ENCODE results near the gene MYH11.
"Not testable (repeated sequence)": the region's sequence is repeated elsewhere in the genome, so short reads cannot be mapped to it uniquely, and the experiment has no call there.

MYH11 gene

DNA sequence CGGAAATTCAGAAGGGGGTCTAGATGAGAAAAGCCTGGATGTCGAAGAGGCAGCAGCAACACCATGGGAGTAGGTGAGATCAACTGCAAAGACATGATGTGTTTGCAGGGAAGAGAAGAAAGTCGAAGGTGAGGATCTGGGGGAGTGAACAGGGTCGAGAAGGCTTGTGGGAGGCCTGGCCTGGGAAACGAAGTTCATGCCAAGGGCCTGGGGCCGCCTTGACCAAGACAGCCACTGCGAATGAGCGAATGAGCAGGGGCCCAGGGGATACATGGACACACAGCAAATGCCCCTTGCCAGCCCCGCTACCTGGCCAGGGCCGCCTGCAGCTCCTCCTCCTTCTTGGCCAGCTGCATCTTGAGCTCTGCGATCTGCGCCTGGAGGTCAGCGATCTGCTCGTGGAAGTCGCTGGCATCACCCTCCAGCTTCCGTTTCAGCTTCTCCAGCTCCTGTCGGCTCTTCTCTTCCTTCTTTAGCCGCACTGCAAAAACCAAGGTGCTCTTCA, 119.6 kb downstream of the MYH11 start:
- no peaks in the 10 kb centered on the region for H3K9me3 ChIP-seq (ENCODE audit: low read depth, low read length)
- no peak for DNase-seq (ENCODE audit: low read depth, low spot score)
- no peak overlapping the region for H3K27ac ChIP-seq
- H3K9ac ChIP-seq (ENCODE audit: insufficient read length): no peak overlapping the region
- TF ChIP-seq FOXP2 (optimal IDR thresholded peaks at IDR 0.05; ENCODE audit: control extremely low read depth, extremely low read length, insufficient read depth) (no peak), POLR2AphosphoS5 (IDR thresholded peaks at IDR 0.05; ENCODE audit: borderline replicate concordance, low read depth, low read length) (no peak), EZH2 (IDR thresholded peaks at IDR 0.05) (no peak)
- H3K4me3 ChIP-seq: no peak overlapping the region
- H3K36me3 ChIP-seq (ENCODE audit: insufficient read depth, low read length): no peaks in the 10 kb centered on the region

DNA sequence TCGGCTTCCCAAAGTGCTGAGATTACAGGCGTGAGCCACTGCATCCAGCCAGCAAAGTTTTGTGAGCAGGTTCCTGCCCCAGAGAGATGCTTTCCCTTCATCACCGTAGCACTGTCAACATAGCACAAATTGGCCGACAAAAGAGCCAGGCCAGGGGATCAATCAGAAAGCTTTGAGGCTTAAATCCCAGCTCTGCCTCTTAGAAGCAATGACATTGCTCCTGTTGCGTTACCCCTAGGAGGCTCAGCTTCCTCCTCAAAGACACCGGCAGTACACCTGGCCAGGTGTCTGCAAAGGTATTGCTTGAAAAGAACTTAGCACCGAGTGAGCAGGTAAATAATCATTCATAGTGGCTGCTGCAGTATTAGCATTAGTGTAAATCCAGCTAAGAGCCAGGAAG, 120.3 kb downstream of the MYH11 start:
- no peaks in the 10 kb centered on the region for H3K9me3 ChIP-seq (ENCODE audit: low read depth, low read length)
- no peak overlapping the region for H3K4me3 ChIP-seq
- no peak for DNase-seq (ENCODE audit: low read depth, low spot score)
- H3K9ac ChIP-seq (ENCODE audit: insufficient read length): no peak overlapping the region
- no peak for TF ChIP-seq FOXP2 (optimal IDR thresholded peaks at IDR 0.05; ENCODE audit: control extremely low read depth, extremely low read length, insufficient read depth)
- no peak for TF ChIP-seq POLR2AphosphoS5 (IDR thresholded peaks at IDR 0.05; ENCODE audit: borderline replicate concordance, low read depth, low read length)
- TF ChIP-seq EZH2 (IDR thresholded peaks at IDR 0.05): no peak
- H3K27ac ChIP-seq: no peak overlapping the region
- no peaks in the 10 kb centered on the region for H3K36me3 ChIP-seq (ENCODE audit: insufficient read depth, low read length)

DNA sequence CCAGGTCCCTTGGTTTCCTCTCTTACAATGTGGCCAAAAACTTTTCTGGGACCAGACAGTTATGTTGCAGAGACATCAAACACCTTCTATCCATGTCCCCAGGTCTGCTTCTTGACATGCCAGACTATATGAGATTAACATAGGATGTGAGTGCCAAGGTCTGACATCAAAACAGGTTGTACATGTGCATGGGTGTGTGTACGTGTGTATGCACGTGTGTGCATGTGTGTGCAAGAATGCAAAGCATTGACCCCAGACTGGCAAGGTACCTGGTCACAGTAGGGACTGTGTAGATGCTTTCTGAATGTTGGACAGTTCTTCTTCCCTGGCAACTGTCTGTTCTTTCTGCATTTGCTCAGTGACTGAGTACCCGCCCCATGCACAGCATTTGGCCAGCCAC, 121.2 kb downstream of the MYH11 start:
- TF ChIP-seq POLR2AphosphoS5 (IDR thresholded peaks at IDR 0.05; ENCODE audit: borderline replicate concordance, low read depth, low read length) (no peak), EZH2 (IDR thresholded peaks at IDR 0.05) (no peak), FOXP2 (optimal IDR thresholded peaks at IDR 0.05; ENCODE audit: control extremely low read depth, extremely low read length, insufficient read depth) (no peak)
- DNase-seq (ENCODE audit: low read depth, low spot score): no peak
- no peak overlapping the region for H3K9ac ChIP-seq (ENCODE audit: insufficient read length)
- no peak overlapping the region for H3K4me3 ChIP-seq
- no peak overlapping the region for H3K27ac ChIP-seq
- H3K9me3 ChIP-seq (ENCODE audit: low read depth, low read length): no peaks in the 10 kb centered on the region
- no peaks in the 10 kb centered on the region for H3K36me3 ChIP-seq (ENCODE audit: insufficient read depth, low read length)

DNA sequence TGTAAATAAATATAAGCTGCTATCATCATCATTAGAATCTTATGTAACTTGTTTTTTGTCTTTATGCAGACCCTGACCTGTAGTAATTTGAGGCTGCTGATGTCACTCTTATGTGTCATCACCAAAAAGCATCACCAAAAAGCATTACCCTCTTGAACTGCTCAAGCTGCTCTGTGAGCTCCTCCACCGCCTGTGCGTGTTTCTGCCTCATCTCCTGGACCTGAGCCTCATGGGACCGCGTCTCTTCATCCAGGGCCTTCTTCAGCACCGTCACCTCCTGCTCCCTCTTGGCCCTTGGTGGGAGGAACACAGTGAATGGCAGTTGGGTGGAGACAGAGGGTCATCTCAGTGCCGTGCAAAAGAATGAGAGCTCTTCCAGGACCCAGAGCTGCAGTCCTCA, 124.4 kb downstream of the MYH11 start:
- Histone ChIP-seq H3K4me3 (no peak overlapping the region), H3K9ac (ENCODE audit: insufficient read length) (no peak overlapping the region), H3K27ac (no peak overlapping the region), H3K9me3 (ENCODE audit: low read depth, low read length) (no peaks in the 10 kb centered on the region), H3K36me3 (ENCODE audit: insufficient read depth, low read length) (no peaks in the 10 kb centered on the region)
- DNase-seq (ENCODE audit: low read depth, low spot score): no peak
- no peak for TF ChIP-seq POLR2AphosphoS5 (IDR thresholded peaks at IDR 0.05; ENCODE audit: borderline replicate concordance, low read depth, low read length)
- TF ChIP-seq EZH2 (IDR thresholded peaks at IDR 0.05): no peak
- TF ChIP-seq FOXP2 (optimal IDR thresholded peaks at IDR 0.05; ENCODE audit: control extremely low read depth, extremely low read length, insufficient read depth): no peak

DNA sequence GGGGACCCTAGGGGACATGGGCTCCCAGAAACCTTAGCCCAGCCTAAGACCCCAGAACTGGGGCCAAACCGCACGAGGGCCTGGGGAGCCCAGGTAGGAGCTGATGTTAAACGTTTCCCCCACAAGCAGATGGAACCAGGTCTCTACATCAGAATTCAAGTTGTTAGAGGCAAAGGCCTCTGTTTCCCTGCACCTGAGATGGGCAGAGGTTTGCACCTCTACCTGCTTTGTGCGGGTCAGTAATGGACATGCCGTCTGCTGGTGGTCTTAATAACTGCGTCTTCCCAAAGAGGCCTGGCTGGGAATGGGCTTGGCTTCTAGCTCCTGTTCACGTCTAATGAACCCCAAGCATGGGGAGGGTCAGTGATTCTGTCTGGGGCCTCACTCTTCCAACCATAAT, 127.7 kb downstream of the MYH11 start:
- Histone ChIP-seq H3K9me3 (ENCODE audit: low read depth, low read length) (no peaks in the 10 kb centered on the region), H3K4me3 (no peak overlapping the region), H3K9ac (ENCODE audit: insufficient read length) (no peak overlapping the region), H3K27ac (no peak overlapping the region), H3K36me3 (ENCODE audit: insufficient read depth, low read length) (no peaks in the 10 kb centered on the region)
- DNase-seq (ENCODE audit: low read depth, low spot score): no peak
- TF ChIP-seq POLR2AphosphoS5 (IDR thresholded peaks at IDR 0.05; ENCODE audit: borderline replicate concordance, low read depth, low read length) (no peak), FOXP2 (optimal IDR thresholded peaks at IDR 0.05; ENCODE audit: control extremely low read depth, extremely low read length, insufficient read depth) (no peak), EZH2 (IDR thresholded peaks at IDR 0.05) (no peak)

DNA sequence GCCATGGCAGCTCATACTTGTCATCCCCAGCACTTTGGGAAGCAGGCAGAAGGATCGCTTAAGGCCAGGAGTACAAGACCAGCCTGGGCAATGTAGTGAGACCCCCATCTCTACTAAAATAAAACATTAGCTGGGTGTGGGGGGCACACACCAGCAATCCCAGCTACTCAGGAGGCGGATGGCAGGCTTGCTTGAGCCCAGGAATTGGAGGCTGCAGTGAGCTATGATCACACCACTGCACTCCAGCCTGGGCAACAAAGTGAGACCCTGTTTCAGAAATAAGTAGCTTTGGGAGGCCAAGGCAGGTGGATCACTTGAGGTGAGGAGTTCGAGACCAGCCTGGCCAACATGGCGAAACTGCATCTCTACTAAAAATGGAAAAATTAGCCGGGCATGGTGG, 129.1 kb downstream of the MYH11 start:
- not testable (repeated sequence) for H3K9me3 ChIP-seq (ENCODE audit: low read depth, low read length); H3K9ac ChIP-seq (ENCODE audit: insufficient read length); H3K4me3 ChIP-seq; DNase-seq (ENCODE audit: low read depth, low spot score); H3K27ac ChIP-seq; H3K36me3 ChIP-seq (ENCODE audit: insufficient read depth, low read length)

DNA sequence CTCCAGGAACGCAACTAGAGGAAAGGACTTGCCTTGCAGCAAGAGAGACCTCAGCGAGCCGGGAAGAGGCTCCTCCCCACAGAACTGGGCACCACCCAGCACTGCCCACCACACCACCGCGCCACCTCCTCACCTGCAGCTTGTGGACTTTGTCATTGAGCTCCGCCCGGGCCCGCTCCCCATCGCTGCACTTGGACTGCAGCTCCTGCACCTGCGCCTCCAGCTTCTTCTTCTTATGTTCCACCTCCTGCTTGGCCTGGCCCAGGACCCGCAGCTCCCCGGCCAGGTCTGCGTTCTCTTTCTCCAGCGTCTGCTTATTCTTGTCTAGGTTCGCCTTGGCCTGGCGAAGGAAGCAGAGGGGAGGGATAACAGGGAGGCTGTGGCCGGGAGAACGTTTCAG, 130.1 kb downstream of the MYH11 start:
- H3K9ac ChIP-seq (ENCODE audit: insufficient read length): no peak overlapping the region
- TF ChIP-seq FOXP2 (optimal IDR thresholded peaks at IDR 0.05; ENCODE audit: control extremely low read depth, extremely low read length, insufficient read depth): no peak
- TF ChIP-seq POLR2AphosphoS5 (IDR thresholded peaks at IDR 0.05; ENCODE audit: borderline replicate concordance, low read depth, low read length): no peak
- no peak for TF ChIP-seq EZH2 (IDR thresholded peaks at IDR 0.05)
- H3K27ac ChIP-seq: no peak overlapping the region

DNA sequence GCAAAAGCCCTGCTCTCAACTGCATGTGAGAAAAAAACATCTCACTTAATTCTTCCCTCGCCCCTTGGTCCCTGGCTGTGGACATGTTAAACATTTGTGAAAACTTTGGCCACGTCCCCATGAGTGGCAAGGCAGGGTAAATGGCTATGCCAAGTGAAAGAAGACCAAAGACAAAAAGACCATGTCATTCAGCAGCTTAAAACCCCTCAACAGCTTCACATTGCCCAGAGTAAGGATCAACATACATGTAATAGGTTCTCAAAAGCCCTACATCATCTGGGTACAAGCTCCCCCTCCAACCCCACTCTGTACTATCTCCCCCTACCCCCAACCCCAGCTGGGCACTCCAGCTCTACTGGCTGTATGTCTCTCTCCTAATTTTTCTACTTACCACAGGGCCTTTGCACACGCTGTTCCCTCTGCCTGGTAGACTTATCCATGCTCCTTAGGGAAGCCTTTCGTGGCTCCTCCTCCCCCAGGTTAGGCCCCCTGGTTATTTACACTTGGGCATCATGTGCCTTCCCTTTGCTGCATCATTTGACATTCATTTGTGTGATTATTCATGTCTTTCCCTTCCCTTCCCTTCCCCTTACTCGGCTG, 131.1 kb downstream of the MYH11 start:
- H3K36me3 ChIP-seq (ENCODE audit: insufficient read depth, low read length): no peaks in the 10 kb centered on the region

More for the DNA sequence above, 130.1 kb downstream of the MYH11 start:
- Histone ChIP-seq H3K36me3 (ENCODE audit: insufficient read depth, low read length) (no peaks in the 10 kb centered on the region), H3K4me3 (no peak overlapping the region), H3K9me3 (ENCODE audit: low read depth, low read length) (no peaks in the 10 kb centered on the region)
- DNase-seq (ENCODE audit: low read depth, low spot score): no peak

DNA sequence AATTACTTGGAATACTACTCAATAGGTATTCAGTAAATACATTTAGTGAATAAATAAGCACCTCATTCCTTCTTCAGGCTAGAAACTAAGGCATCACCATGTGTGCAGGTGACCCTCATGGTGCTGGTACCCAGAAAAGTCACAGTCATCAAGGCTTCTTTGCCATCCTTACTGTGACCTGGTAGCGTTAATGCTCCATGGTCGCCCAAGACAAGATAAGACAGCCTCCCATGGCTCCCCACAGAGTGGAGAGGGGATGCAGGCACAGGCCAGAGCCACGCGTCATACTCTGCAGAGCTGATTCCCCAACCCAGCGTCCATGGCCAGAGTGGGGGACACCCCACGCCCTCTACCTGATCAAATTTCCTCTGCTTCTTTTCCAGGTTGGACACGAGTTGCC, 133.0 kb downstream of the MYH11 start:
- H3K27ac ChIP-seq: no peak overlapping the region
- no peak overlapping the region for H3K9ac ChIP-seq (ENCODE audit: insufficient read length)

More for the DNA sequence above, 131.1 kb downstream of the MYH11 start:
- H3K9me3 ChIP-seq (ENCODE audit: low read depth, low read length): no peaks in the 10 kb centered on the region
- TF ChIP-seq FOXP2 (optimal IDR thresholded peaks at IDR 0.05; ENCODE audit: control extremely low read depth, extremely low read length, insufficient read depth) (no peak), POLR2AphosphoS5 (IDR thresholded peaks at IDR 0.05; ENCODE audit: borderline replicate concordance, low read depth, low read length) (no peak), EZH2 (IDR thresholded peaks at IDR 0.05) (no peak)
- H3K27ac ChIP-seq: no peak overlapping the region
- DNase-seq (ENCODE audit: low read depth, low spot score): no peak
- no peak overlapping the region for H3K4me3 ChIP-seq
- H3K9ac ChIP-seq (ENCODE audit: insufficient read length): no peak overlapping the region

More for the DNA sequence above, 133.0 kb downstream of the MYH11 start:
- DNase-seq (ENCODE audit: low read depth, low spot score): no peak
- TF ChIP-seq POLR2AphosphoS5 (IDR thresholded peaks at IDR 0.05; ENCODE audit: borderline replicate concordance, low read depth, low read length) (no peak), FOXP2 (optimal IDR thresholded peaks at IDR 0.05; ENCODE audit: control extremely low read depth, extremely low read length, insufficient read depth) (no peak), EZH2 (IDR thresholded peaks at IDR 0.05) (no peak)
- H3K36me3 ChIP-seq (ENCODE audit: insufficient read depth, low read length): no peaks in the 10 kb centered on the region
- H3K4me3 ChIP-seq: no peak overlapping the region
- H3K9me3 ChIP-seq (ENCODE audit: low read depth, low read length): no peaks in the 10 kb centered on the region
